Mesendoderm (in vitro differentiated cells): ENCODE results near the gene RABL6.
"Not testable (repeated sequence)": the region's sequence is repeated elsewhere in the genome, so short reads cannot be mapped to it uniquely, and the experiment has no call there.

Experiments used
- DNase-seq: peaks from one replicate; pipeline ENCODE4 v3.0.0; 2013
- H2AK5ac ChIP-seq: 2 replicates; pipeline ENCODE4 v1.6.1; 2013; ENCODE audit warnings: low read length, inconsistent platforms
- H2BK120ac ChIP-seq: 2 replicates; pipeline ENCODE4 v1.6.1; 2013; ENCODE audit warnings: low read depth, mild to moderate bottlenecking, low read length, moderate library complexity, mixed read lengths
- H2BK15ac ChIP-seq: replicated peaks from 2 replicates; pipeline ENCODE4 v1.6.1; 2013; ENCODE audit warnings: low read depth, mild to moderate bottlenecking, moderate library complexity
- H2BK5ac ChIP-seq: 2 replicates; pipeline ENCODE4 v1.6.1; 2013; ENCODE audit warnings: low read length, inconsistent platforms
- H3K18ac ChIP-seq: 2 replicates; pipeline ENCODE4 v1.6.1; 2013; ENCODE audit warnings: mild to moderate bottlenecking, low read length, mixed read lengths
- H3K23ac ChIP-seq: one replicate; pipeline ENCODE4 v1.6.1; 2013; ENCODE audit warnings: low read length
- H3K27ac ChIP-seq: 2 replicates; pipeline ENCODE4 v1.5.1; 2013; ENCODE audit warnings: low read depth, mild to moderate bottlenecking, inconsistent platforms, low read length, moderate library complexity
- H3K27me3 ChIP-seq: 2 replicates; pipeline ENCODE4 v1.6.1; 2013; ENCODE audit warnings: low read length, control low read depth, mild to moderate bottlenecking, inconsistent platforms; ENCODE audit not compliant: insufficient read depth, poor library complexity
- H3K36me3 ChIP-seq: 2 replicates; pipeline ENCODE4 v1.6.1; 2013; ENCODE audit warnings: low read length, inconsistent platforms; ENCODE audit not compliant: control insufficient read depth, insufficient read depth
- H3K4ac ChIP-seq: one replicate; pipeline ENCODE4 v1.6.1; 2013; ENCODE audit warnings: low read depth, mild to moderate bottlenecking, low read length, moderate library complexity
- H3K4me1 ChIP-seq: 2 replicates; pipeline ENCODE4 v1.6.1; 2013; ENCODE audit warnings: low read depth, low read length, inconsistent platforms; ENCODE audit not compliant: control insufficient read depth
- H3K4me2 ChIP-seq: 2 replicates; pipeline ENCODE4 v1.6.1; 2013; ENCODE audit warnings: low read length
- H3K4me3 ChIP-seq: 2 replicates; pipeline ENCODE4 v1.5.1; 2013; ENCODE audit warnings: mild to moderate bottlenecking, low read length
- H3K56ac ChIP-seq: one replicate; pipeline ENCODE4 v1.6.1; 2013; ENCODE audit warnings: low read length
- H3K79me1 ChIP-seq: 2 replicates; pipeline ENCODE4 v1.6.1; 2013; ENCODE audit warnings: low read length, inconsistent platforms
- H3K79me2 ChIP-seq: 2 replicates; pipeline ENCODE4 v1.6.1; 2013; ENCODE audit warnings: mild to moderate bottlenecking, low read length; ENCODE audit not compliant: control insufficient read depth, insufficient read depth
- H3K9ac ChIP-seq: 2 replicates; pipeline ENCODE4 v1.6.1; 2013; ENCODE audit warnings: low read length, inconsistent platforms
- H4K5ac ChIP-seq: one replicate; pipeline ENCODE4 v1.6.1; 2013; ENCODE audit warnings: low read length
- H4K8ac ChIP-seq: one replicate; pipeline ENCODE4 v1.6.1; 2013; ENCODE audit warnings: low read depth, mild to moderate bottlenecking, control low read depth, low read length, moderate library complexity
- WGBS: extraction: QIAGEN DNeasy Blood & Tissue Kit; methylation state at CpG from one replicate; pipeline ENCODE4 v1.1.7; 2013; ENCODE audit warnings: low lambda C conversion rate, missing lambda C conversion rate; ENCODE audit not compliant: insufficient coverage; ENCODE audit errors: extremely low coverage; 5-methylcytosine and 5-hydroxymethylcytosine counted together

RABL6 gene

DNA sequence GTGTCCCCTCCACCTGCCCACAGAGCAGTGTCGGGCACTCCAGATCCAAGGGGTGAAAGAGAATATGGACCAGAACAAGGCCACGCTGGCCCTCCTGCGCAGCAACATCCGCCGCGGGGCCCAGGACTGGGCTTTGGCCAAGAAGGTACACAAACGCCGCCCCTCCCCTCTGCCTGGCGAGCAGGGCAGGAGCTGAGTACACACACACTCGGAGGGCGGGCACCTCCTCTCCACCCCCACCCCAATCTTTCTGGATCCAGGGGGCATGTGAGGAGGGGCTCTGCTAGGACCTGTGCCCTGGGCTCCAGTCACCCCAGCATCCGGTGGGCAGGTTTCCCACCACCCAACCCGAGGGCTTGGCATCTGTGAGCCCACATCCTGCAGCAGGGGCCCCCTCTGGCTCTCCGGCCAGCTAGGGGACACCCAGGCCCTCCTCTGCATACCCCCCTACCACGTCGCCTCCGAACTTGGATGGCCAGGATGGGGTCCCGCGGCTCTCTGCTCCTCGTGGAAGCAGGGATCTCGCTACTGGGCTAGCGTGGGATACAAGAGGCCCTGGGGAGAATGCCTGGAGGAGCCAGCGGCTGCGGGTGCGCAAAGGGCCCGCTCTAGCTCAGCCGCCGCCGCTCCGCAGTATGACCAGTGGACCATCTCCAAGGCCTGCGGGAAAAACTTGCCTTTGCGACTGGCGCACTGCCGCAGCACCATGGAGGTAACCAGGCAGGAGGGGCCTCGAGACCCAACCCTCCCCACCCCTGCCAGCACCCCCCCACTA, 8.5 kb upstream of the RABL6 start:
- H3K23ac ChIP-seq = no peak overlapping the region
- H3K79me2 ChIP-seq = no peaks in the 10 kb centered on the region
- no peak overlapping the region for H4K8ac ChIP-seq
- no peak overlapping the region for H3K56ac ChIP-seq
- H3K18ac ChIP-seq = no peak overlapping the region
- DNase-seq = no peak
- H2BK15ac ChIP-seq = no peak overlapping the region
- no peak overlapping the region for H2BK5ac ChIP-seq
- H3K27ac ChIP-seq = no peak overlapping the region
- H3K27me3 ChIP-seq = no peaks in the 10 kb centered on the region
- no peak overlapping the region for H3K4me3 ChIP-seq
- no peak overlapping the region for H3K9ac ChIP-seq
- H3K4ac ChIP-seq = no peak overlapping the region
- WGBS = no CpG with 5 or more reads among the region's 35 CpGs
- H2AK5ac ChIP-seq = no peak overlapping the region
- no peak overlapping the region for H4K5ac ChIP-seq
- peaks cover 8% of the 10 kb centered on the region for H3K4me1 ChIP-seq
- H3K79me1 ChIP-seq = no peaks in the 10 kb centered on the region
- H3K4me2 ChIP-seq = no peak overlapping the region
- H2BK120ac ChIP-seq = no peak overlapping the region
- H3K36me3 ChIP-seq = no peaks in the 10 kb centered on the region

DNA sequence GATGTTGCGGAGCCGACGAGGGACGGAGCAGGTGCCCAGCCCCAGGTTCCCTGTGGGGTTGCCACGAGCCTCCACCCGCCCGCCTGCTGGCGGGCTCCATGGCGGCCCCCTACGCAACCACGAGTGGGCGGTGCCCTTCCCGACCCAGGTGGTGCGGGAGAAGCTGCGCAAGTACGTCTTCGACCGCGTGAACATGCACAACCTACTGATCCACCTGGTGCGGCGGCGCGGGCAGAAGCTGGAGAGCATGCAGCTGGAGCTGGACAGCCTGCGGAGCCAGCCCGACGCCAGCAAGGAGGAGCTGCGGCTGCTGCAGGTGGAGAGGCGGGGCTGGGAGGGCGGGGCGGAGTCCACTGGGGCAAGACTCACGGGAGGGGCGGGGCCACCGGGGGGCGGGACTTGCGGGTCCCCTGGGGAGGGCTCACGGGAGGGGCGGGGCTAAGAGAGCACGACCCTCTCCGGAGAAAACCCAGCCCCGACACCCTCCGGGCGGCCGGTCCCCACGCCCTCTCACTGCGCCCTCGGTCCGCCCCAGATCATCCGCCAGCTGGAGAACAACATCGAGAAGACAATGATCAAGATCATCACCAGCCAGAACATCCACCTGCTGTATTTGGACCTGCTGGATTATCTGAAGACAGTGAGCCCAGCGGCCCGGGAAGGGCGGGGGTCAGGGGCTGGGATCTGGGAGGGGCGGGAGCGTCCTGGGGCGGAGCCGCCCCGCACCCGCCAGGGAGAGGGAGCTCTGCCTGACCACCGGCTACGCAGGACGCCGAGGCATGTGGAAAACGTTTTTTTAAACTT, 7.7 kb upstream of the RABL6 start:
- Histone ChIP-seq H3K79me1 (no peaks in the 10 kb centered on the region), H3K4ac (no peak overlapping the region), H3K9ac (peak overlapping the region; percentile 57), H2BK5ac (no peak overlapping the region), H3K27ac (no peak overlapping the region), H3K79me2 (no peaks in the 10 kb centered on the region), H3K18ac (no peak overlapping the region), H3K23ac (no peak overlapping the region), H3K27me3 (no peaks in the 10 kb centered on the region), H3K4me3 (peak overlapping the region; percentile 32), H3K4me1 (peaks cover 8% of the 10 kb centered on the region), H3K56ac (peak overlapping the region; percentile 77), H2BK120ac (no peak overlapping the region), H4K8ac (no peak overlapping the region), H3K4me2 (peak overlapping the region; percentile 87), H2BK15ac (no peak overlapping the region), H3K36me3 (no peaks in the 10 kb centered on the region), H2AK5ac (no peak overlapping the region), H4K5ac (no peak overlapping the region)
- no CpG with 5 or more reads among the region's 63 CpGs for WGBS
- DNase-seq = peak; percentile 92

DNA sequence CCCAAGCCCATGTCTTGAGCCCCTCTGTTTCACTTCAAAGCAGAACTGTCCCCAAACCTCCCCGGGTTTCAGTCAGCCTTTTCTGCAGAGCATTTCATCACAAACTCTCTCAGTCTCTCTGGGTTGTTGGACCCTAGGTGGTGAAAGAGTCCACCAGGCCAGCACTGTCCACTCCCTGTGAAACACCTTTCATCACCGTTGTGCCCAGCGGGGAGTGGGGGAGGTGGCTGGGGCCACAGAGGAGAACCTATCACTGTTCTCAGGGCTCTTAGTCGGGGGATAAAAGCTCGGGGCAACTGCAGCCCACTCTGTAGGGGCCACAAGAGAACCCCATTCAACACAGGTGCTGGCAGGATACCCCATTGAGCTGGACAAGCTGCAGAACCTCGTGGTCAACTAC, 5.4 kb upstream of the RABL6 start:
- no CpG with 5 or more reads among the region's 6 CpGs for WGBS
- H3K79me1 ChIP-seq = no peaks in the 10 kb centered on the region
- H3K36me3 ChIP-seq = no peaks in the 10 kb centered on the region
- H3K4me3 ChIP-seq = no peak overlapping the region
- H4K5ac ChIP-seq = no peak overlapping the region
- H2BK120ac ChIP-seq = no peak overlapping the region
- H3K27me3 ChIP-seq = no peaks in the 10 kb centered on the region
- H2BK5ac ChIP-seq = no peak overlapping the region
- no peak overlapping the region for H3K4me2 ChIP-seq
- no peak overlapping the region for H3K56ac ChIP-seq
- no peak for DNase-seq
- H2AK5ac ChIP-seq = no peak overlapping the region
- H3K4ac ChIP-seq = no peak overlapping the region
- no peak overlapping the region for H3K23ac ChIP-seq
- H2BK15ac ChIP-seq = no peak overlapping the region
- no peak overlapping the region for H3K18ac ChIP-seq
- H3K27ac ChIP-seq = no peak overlapping the region
- no peak overlapping the region for H3K9ac ChIP-seq
- H3K4me1 ChIP-seq = peaks cover 1% of the 10 kb centered on the region
- H3K79me2 ChIP-seq = no peaks in the 10 kb centered on the region
- no peak overlapping the region for H4K8ac ChIP-seq

DNA sequence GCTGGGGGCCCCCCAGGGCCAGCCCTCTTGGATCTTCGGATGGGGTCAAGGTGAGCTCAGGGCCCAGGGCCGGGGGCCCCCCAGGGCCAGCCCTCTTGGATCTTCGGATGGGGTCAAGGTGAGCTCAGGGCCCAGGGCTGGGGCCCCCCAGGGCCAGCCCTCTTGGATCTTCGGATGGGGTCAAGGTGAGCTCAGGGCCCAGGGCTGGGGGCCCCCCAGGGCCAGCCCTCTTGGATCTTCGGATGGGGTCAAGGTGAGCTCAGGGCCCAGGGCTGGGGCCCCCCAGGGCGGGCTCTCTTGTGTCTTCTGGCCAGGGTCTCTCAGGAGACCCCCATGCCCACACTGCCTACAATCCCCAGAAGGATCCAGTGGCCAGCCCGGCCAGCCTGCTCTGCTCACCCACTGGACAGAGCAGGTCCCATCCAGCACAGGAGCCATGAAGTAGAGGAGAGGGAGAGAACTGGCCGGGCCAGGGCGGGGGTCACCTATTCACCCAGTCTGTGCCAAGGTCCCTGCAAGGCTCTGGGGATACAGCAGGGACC, 4.7 kb upstream of the RABL6 start:
- H3K27ac ChIP-seq, H2BK5ac ChIP-seq, H3K23ac ChIP-seq, H3K79me1 ChIP-seq, DNase-seq, H3K56ac ChIP-seq, H3K18ac ChIP-seq, H4K8ac ChIP-seq, H2BK120ac ChIP-seq, H3K27me3 ChIP-seq, H3K4me3 ChIP-seq, H3K4me2 ChIP-seq, H3K4ac ChIP-seq, H2AK5ac ChIP-seq, H3K4me1 ChIP-seq, H3K9ac ChIP-seq, H3K36me3 ChIP-seq, H4K5ac ChIP-seq, H2BK15ac ChIP-seq, H3K79me2 ChIP-seq: not testable (repeated sequence)
- WGBS = no CpG with 5 or more reads among the region's 9 CpGs

DNA sequence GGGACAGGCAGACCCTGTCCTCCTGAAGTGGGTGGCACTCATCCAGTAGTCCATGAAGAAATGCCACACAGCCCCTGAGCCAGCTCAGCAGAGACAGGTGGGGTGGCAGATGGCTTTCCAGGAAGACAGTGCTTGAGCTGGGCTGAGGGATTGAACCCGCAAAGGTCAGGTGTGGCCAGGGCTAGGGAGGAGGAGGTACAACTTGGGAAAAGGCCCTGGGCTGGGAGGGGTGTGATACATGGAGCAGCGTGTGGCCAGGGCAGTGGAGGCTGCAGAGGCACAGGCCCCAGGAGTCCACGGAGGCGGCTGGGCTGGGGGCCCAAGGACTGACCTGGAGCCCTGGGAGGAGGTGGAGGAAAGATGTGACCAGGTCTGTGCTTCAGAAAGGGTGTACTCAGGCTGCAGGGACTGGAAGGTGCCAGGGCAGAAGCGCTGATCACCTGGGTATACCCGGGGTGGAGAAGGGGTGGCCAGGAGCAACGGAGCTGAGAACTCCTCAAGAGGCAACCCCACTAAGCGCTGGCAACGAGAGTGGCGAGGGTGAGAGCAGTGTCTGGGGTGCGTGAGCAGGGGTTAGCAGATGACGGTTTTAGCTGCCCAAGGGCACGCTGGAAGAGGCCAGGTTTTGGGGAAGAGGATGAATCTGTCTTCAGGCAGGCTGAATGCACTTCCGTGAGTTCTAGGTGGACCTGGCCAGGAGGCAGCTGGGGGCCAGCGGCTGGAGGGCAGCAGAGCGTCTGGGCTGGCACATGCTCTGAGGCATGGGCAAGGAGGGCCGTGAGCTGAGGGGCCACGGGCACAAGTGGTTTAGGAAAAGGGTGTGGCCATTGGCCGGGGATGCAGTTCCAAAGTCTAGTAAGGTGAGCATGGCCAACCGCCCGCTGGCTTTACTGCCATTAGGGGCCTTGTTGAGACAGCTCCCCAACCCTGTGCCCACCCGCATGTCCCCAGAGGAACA, 3.9 kb upstream of the RABL6 start:
- DNase-seq = no peak
- WGBS = no CpG with 5 or more reads among the region's 22 CpGs
- no peak overlapping the region for H2BK120ac ChIP-seq

More for the DNA sequence above, 3.9 kb upstream of the RABL6 start:
- Histone ChIP-seq H3K9ac (no peak overlapping the region), H2AK5ac (no peak overlapping the region), H2BK15ac (no peak overlapping the region), H2BK5ac (no peak overlapping the region), H3K27me3 (no peaks in the 10 kb centered on the region), H3K4ac (no peak overlapping the region), H3K4me3 (no peak overlapping the region), H4K8ac (no peak overlapping the region), H3K27ac (no peak overlapping the region), H3K56ac (no peak overlapping the region), H3K36me3 (no peaks in the 10 kb centered on the region), H3K79me2 (peaks cover 8% of the 10 kb centered on the region), H3K79me1 (no peaks in the 10 kb centered on the region), H3K4me1 (peaks cover 1% of the 10 kb centered on the region), H3K23ac (no peak overlapping the region), H4K5ac (no peak overlapping the region), H3K18ac (no peak overlapping the region), H3K4me2 (no peak overlapping the region)
